Measurements from ENCODE around the gene MRPS30.
"Not testable (repeated sequence)": the region's sequence is repeated elsewhere in the genome, so short reads cannot be mapped to it uniquely, and the experiment has no call there.

Gene MRPS30

GRCh38 chr5:44792031-44792673 lies 16.6 kb upstream of the MRPS30 start:
- H3K36me3 ChIP-seq (ENCODE audit: insufficient read depth, low read length); H3K9ac ChIP-seq (ENCODE audit: low read depth, low read length); H3K27me3 ChIP-seq (ENCODE audit: insufficient read depth, low read length); H3K4me3 ChIP-seq (ENCODE audit: low read length); H3K4me1 ChIP-seq (ENCODE audit: insufficient read depth, low read length); H3K27ac ChIP-seq (ENCODE audit: low read depth, low read length): not testable (repeated sequence)
- H3K9me3 ChIP-seq (ENCODE audit: insufficient read depth, low read depth, low read length) = peaks cover 54% of the 10 kb centered on the region
- 96% methylated on average over 7 of the region's 8 CpGs for WGBS

- Histone ChIP-seq H3K4me3 (ENCODE audit: low read length) (no peak overlapping the region), H3K9ac (ENCODE audit: low read depth, low read length) (no peak overlapping the region), H3K27me3 (ENCODE audit: insufficient read depth, low read length) (no peaks in the 10 kb centered on the region), H3K4me1 (ENCODE audit: insufficient read depth, low read length) (no peaks in the 10 kb centered on the region), H3K9me3 (ENCODE audit: insufficient read depth, low read depth, low read length) (peaks cover 55% of the 10 kb centered on the region), H3K36me3 (ENCODE audit: insufficient read depth, low read length) (peaks cover 10% of the 10 kb centered on the region; the same call in 1 of the 2 replicates), H3K27ac (ENCODE audit: low read depth, low read length) (no peak overlapping the region)
- 92% methylated on average over 1 of the region's 1 CpG for WGBS
Observed at GRCh38 chr5:44794371-44794770, 14.4 kb upstream of the MRPS30 start.

- Histone ChIP-seq H3K4me3 (ENCODE audit: low read length) (no peak overlapping the region), H3K36me3 (ENCODE audit: insufficient read depth, low read length) (peaks cover 10% of the 10 kb centered on the region; the same call in 1 of the 2 replicates), H3K27ac (ENCODE audit: low read depth, low read length) (no peak overlapping the region), H3K9me3 (ENCODE audit: insufficient read depth, low read depth, low read length) (peaks cover 55% of the 10 kb centered on the region), H3K27me3 (ENCODE audit: insufficient read depth, low read length) (no peaks in the 10 kb centered on the region), H3K4me1 (ENCODE audit: insufficient read depth, low read length) (no peaks in the 10 kb centered on the region), H3K9ac (ENCODE audit: low read depth, low read length) (no peak overlapping the region)
- 82% methylated on average over 4 of the region's 4 CpGs for WGBS
Observed at GRCh38 chr5:44795496-44795895, 13.3 kb upstream of the MRPS30 start.

GRCh38 chr5:44797841-44798240 lies 10.9 kb upstream of the MRPS30 start:
- Histone ChIP-seq H3K27me3 (ENCODE audit: insufficient read depth, low read length) (no peaks in the 10 kb centered on the region), H3K4me3 (ENCODE audit: low read length) (no peak overlapping the region), H3K36me3 (ENCODE audit: insufficient read depth, low read length) (peaks cover 10% of the 10 kb centered on the region; the same call in 1 of the 2 replicates), H3K9ac (ENCODE audit: low read depth, low read length) (no peak overlapping the region), H3K4me1 (ENCODE audit: insufficient read depth, low read length) (no peaks in the 10 kb centered on the region), H3K9me3 (ENCODE audit: insufficient read depth, low read depth, low read length) (peaks cover 55% of the 10 kb centered on the region), H3K27ac (ENCODE audit: low read depth, low read length) (no peak overlapping the region)
- WGBS = 94% methylated on average over 3 of the region's 3 CpGs

GRCh38 chr5:44801992-44802391 lies 6.8 kb upstream of the MRPS30 start:
- 96% methylated on average over 1 of the region's 1 CpG for WGBS
- Histone ChIP-seq H3K36me3 (ENCODE audit: insufficient read depth, low read length) (no peaks in the 10 kb centered on the region), H3K27me3 (ENCODE audit: insufficient read depth, low read length) (no peaks in the 10 kb centered on the region), H3K27ac (ENCODE audit: low read depth, low read length) (no peak overlapping the region), H3K9ac (ENCODE audit: low read depth, low read length) (no peak overlapping the region), H3K9me3 (ENCODE audit: insufficient read depth, low read depth, low read length) (peaks cover 18% of the 10 kb centered on the region), H3K4me1 (ENCODE audit: insufficient read depth, low read length) (0 out of 2 replicates have a peak, but pooled peaks cover 1% of the 10 kb centered on the region), H3K4me3 (ENCODE audit: low read length) (no peak overlapping the region)

GRCh38 chr5:44806608-44807007 lies 2.1 kb upstream of the MRPS30 start:
- H3K9ac ChIP-seq (ENCODE audit: low read depth, low read length) = no peak overlapping the region
- H3K4me3 ChIP-seq (ENCODE audit: low read length) = no peak overlapping the region
- H3K27me3 ChIP-seq (ENCODE audit: insufficient read depth, low read length) = no peaks in the 10 kb centered on the region
- peaks cover 11% of the 10 kb centered on the region for H3K36me3 ChIP-seq (ENCODE audit: insufficient read depth, low read length)
- 93% methylated on average over 2 of the region's 2 CpGs for WGBS
- H3K27ac ChIP-seq (ENCODE audit: low read depth, low read length) = no peak overlapping the region
- peaks cover 21% of the 10 kb centered on the region for H3K4me1 ChIP-seq (ENCODE audit: insufficient read depth, low read length)
- H3K9me3 ChIP-seq (ENCODE audit: insufficient read depth, low read depth, low read length) = no peaks in the 10 kb centered on the region

GRCh38 chr5:44807269-44807668 lies 1.5 kb upstream of the MRPS30 start:
- peaks cover 21% of the 10 kb centered on the region for H3K4me1 ChIP-seq (ENCODE audit: insufficient read depth, low read length)
- no peak overlapping the region for H3K9ac ChIP-seq (ENCODE audit: low read depth, low read length)
- 82% methylated on average over 1 of the region's 1 CpG for WGBS
- H3K27me3 ChIP-seq (ENCODE audit: insufficient read depth, low read length) = no peaks in the 10 kb centered on the region
- no peak overlapping the region for H3K4me3 ChIP-seq (ENCODE audit: low read length)
- H3K27ac ChIP-seq (ENCODE audit: low read depth, low read length) = no peak overlapping the region
- H3K36me3 ChIP-seq (ENCODE audit: insufficient read depth, low read length) = peaks cover 18% of the 10 kb centered on the region
- H3K9me3 ChIP-seq (ENCODE audit: insufficient read depth, low read depth, low read length) = no peaks in the 10 kb centered on the region

GRCh38 chr5:44809215-44809955 lies 638 bp downstream of the MRPS30 start:
- Histone ChIP-seq H3K4me1 (ENCODE audit: insufficient read depth, low read length) (peaks cover 21% of the 10 kb centered on the region), H3K36me3 (ENCODE audit: insufficient read depth, low read length) (peaks cover 39% of the 10 kb centered on the region), H3K9ac (ENCODE audit: low read depth, low read length) (peak overlapping the region; percentile 96), H3K27me3 (ENCODE audit: insufficient read depth, low read length) (no peaks in the 10 kb centered on the region), H3K4me3 (ENCODE audit: low read length) (peak overlapping the region; percentile 85), H3K9me3 (ENCODE audit: insufficient read depth, low read depth, low read length) (no peaks in the 10 kb centered on the region), H3K27ac (ENCODE audit: low read depth, low read length) (peak overlapping the region; percentile 86)
- under 1% methylated on average over 45 of the region's 45 CpGs for WGBS

- Histone ChIP-seq H3K4me1 (ENCODE audit: insufficient read depth, low read length) (peaks cover 21% of the 10 kb centered on the region), H3K27me3 (ENCODE audit: insufficient read depth, low read length) (no peaks in the 10 kb centered on the region), H3K9ac (ENCODE audit: low read depth, low read length) (peak overlapping the region; percentile 96), H3K27ac (ENCODE audit: low read depth, low read length) (no peak overlapping the region), H3K9me3 (ENCODE audit: insufficient read depth, low read depth, low read length) (no peaks in the 10 kb centered on the region), H3K36me3 (ENCODE audit: insufficient read depth, low read length) (peaks cover 45% of the 10 kb centered on the region), H3K4me3 (ENCODE audit: low read length) (peak overlapping the region; percentile 85)
- WGBS = 0% methylated on average over 3 of the region's 11 CpGs
Observed at GRCh38 chr5:44809956-44810420, 1.2 kb downstream of the MRPS30 start.

GRCh38 chr5:44814761-44815160 lies 6.0 kb downstream of the MRPS30 start:
- H3K27me3 ChIP-seq (ENCODE audit: insufficient read depth, low read length) = no peaks in the 10 kb centered on the region
- H3K9me3 ChIP-seq (ENCODE audit: insufficient read depth, low read depth, low read length) = no peaks in the 10 kb centered on the region
- H3K4me3 ChIP-seq (ENCODE audit: low read length) = no peak overlapping the region
- H3K27ac ChIP-seq (ENCODE audit: low read depth, low read length) = no peak overlapping the region
- H3K9ac ChIP-seq (ENCODE audit: low read depth, low read length) = no peak overlapping the region
- peaks cover 7% of the 10 kb centered on the region; the same call in 1 of the 2 replicates for H3K4me1 ChIP-seq (ENCODE audit: insufficient read depth, low read length)
- WGBS = 90% methylated on average over 2 of the region's 2 CpGs
- peaks cover 92% of the 10 kb centered on the region for H3K36me3 ChIP-seq (ENCODE audit: insufficient read depth, low read length)

GRCh38 chr5:44821164-44821563 lies 12.4 kb downstream of the MRPS30 start:
- Histone ChIP-seq H3K36me3 (ENCODE audit: insufficient read depth, low read length) (peaks cover 79% of the 10 kb centered on the region), H3K27ac (ENCODE audit: low read depth, low read length) (no peak overlapping the region), H3K4me3 (ENCODE audit: low read length) (no peak overlapping the region), H3K9me3 (ENCODE audit: insufficient read depth, low read depth, low read length) (no peaks in the 10 kb centered on the region), H3K27me3 (ENCODE audit: insufficient read depth, low read length) (no peaks in the 10 kb centered on the region), H3K9ac (ENCODE audit: low read depth, low read length) (no peak overlapping the region), H3K4me1 (ENCODE audit: insufficient read depth, low read length) (no peaks in the 10 kb centered on the region)
- WGBS = 92% methylated on average over 1 of the region's 1 CpG
